Spleen (tissue), 11 donors: ENCODE data around the gene BNC2. TPM values are rescaled to one million over a fixed set of nuclear protein-coding genes. Genes with fewer than 3 reads are reported as not detected.

ENCODE experiments used
- DNase-seq: peaks from one replicate; pipeline ENCODE4 v3.0.0-alpha.2; 2020
- H3K27ac ChIP-seq, 8 donors: fragments of 200-600 bp; sonication (generic) in 7 of 8; 1 replicate in 4 of 8; 2 replicates in 4 of 8; pipeline versions ENCODE4 v1.5.0 to v1.8.0; 2016 to 2021; ENCODE audit warnings: inconsistent platforms in 4 of 8, mild to moderate bottlenecking in 4 of 8, moderate library complexity in 1 of 8
- H3K27me3 ChIP-seq, 7 donors: fragments of 200-600 bp; sonication (generic) in 6 of 7; replicated peaks in 1 of 7; 1 replicate in 4 of 7; 2 replicates in 3 of 7; pipeline versions ENCODE4 v1.5.0 to v1.8.0; 2016 to 2021; ENCODE audit warnings: inconsistent platforms in 3 of 7, mild to moderate bottlenecking in 1 of 7
- H3K36me3 ChIP-seq, 6 donors: fragments of 200-600 bp; sonication (generic) in 5 of 6; 1 replicate in 4 of 6; 2 replicates in 2 of 6; pipeline versions ENCODE4 v1.5.0 to v1.8.0; 2016 to 2021; ENCODE audit warnings: inconsistent platforms in 2 of 6
- H3K4me1 ChIP-seq, 6 donors: fragments of 200-600 bp; sonication (generic) in 5 of 6; 1 replicate in 3 of 6; 2 replicates in 3 of 6; pipeline versions ENCODE4 v1.5.0 to v1.8.0; 2016 to 2021; ENCODE audit warnings: inconsistent platforms in 3 of 6
- H3K4me3 ChIP-seq, 8 donors: fragments of 200-600 bp; sonication (generic) in 7 of 8; 1 replicate in 4 of 8; 2 replicates in 4 of 8; pipeline versions ENCODE4 v1.5.0 to v1.8.0; 2016 to 2021; ENCODE audit warnings: inconsistent platforms in 4 of 8, mild to moderate bottlenecking in 4 of 8, moderate library complexity in 2 of 8
- H3K9me3 ChIP-seq, 8 donors: fragments of 200-600 bp; sonication (generic) in 7 of 8; 1 replicate in 4 of 8; 2 replicates in 4 of 8; pipeline versions ENCODE4 v1.5.0 to v1.8.0; 2016 to 2021; ENCODE audit warnings: inconsistent platforms in 4 of 8
- POLR2A ChIP-seq, 3 donors: fragments of 450-650 bp; IDR thresholded peaks; one replicate each; pipeline ENCODE4 v1.5.1; 2017; ENCODE audit warnings: antibody characterized with exemption in 3 of 3, mild to moderate bottlenecking in 1 of 3
- POLR2AphosphoS5 ChIP-seq, 3 donors: sonication (generic); formaldehyde crosslinking; IDR thresholded peaks; one replicate each; pipeline ENCODE4 v1.5.1; 2017; ENCODE audit warnings: antibody characterized with exemption in 3 of 3
- WGBS, 5 donors: extraction: QIAGEN DNeasy Blood & Tissue Kit in 3 of 5; methylation state at CpG; one replicate each; pipeline versions ENCODE4 v1.1.5 to v1.1.7; 2013 to 2018; 5-methylcytosine and 5-hydroxymethylcytosine counted together
- intact Hi-C: fragments of 100-400 bp; cut with DNase I; formaldehyde crosslinking; loops from one replicate; pipeline ENCODE4 v1.15.0; 2023; ENCODE audit warnings: low total_unique reads
- polyA plus RNA-seq, 3 donors: library from polyadenylated mRNA; stranded (reverse); fragments of 200-250 nt; gene quantifications; one replicate each; pipeline ENCODE4 v1.2.1, GENCODE V29; 2013
- total RNA-seq, 7 donors: library from RNA; depleted of rRNA in 3 of 7; stranded (reverse); fragments of >200 nt in 3 of 7; fragmentation: NEBNext Ultra II Directional in 4 of 7; extraction: Animal tissue kit (Norgen Biotek cat#: 25700) in 4 of 7; gene quantifications; one replicate each; pipeline versions ENCODE4 v1.1.0 to v1.2.1, GENCODE V29; 2016 to 2021
- TF ChIP-seq, protein P1 (sequence below), 11 experiments: fragments of 200-600 bp in 7 of 11; fragments of 450-650 bp in 4 of 11; sonication (generic) in 4 of 11; IDR thresholded peaks in 8 of 11; conservative IDR thresholded peaks in 3 of 11; 1 replicate in 7 of 11; 2 replicates in 4 of 11; pipeline versions ENCODE4 v1.4.0 to v1.8.0; 2016 to 2021; ENCODE audit warnings: antibody characterized with exemption in 11 of 11, inconsistent platforms in 4 of 11, mild to moderate bottlenecking in 1 of 11
- donor health status: healthy with polysubstance abuse.
- donor health status: DM: no; HTN: no; CAD: no; lungs with moderate emphysema.
- donor health status: DM: no; HTN: no; CAD: no.
- donor health status: Bipolar disorder and iron deficiency.
- donor health status: healthy.
- donor health status: DM: no; HTN: no; CAD: no.
- donor health status: DM: yes; HTN: yes; CAD: no.

Gene BNC2
- total and polyA plus RNA-seq, 10 donors = 0.07 to 4.3 (median 1.3) TPM

DNA sequence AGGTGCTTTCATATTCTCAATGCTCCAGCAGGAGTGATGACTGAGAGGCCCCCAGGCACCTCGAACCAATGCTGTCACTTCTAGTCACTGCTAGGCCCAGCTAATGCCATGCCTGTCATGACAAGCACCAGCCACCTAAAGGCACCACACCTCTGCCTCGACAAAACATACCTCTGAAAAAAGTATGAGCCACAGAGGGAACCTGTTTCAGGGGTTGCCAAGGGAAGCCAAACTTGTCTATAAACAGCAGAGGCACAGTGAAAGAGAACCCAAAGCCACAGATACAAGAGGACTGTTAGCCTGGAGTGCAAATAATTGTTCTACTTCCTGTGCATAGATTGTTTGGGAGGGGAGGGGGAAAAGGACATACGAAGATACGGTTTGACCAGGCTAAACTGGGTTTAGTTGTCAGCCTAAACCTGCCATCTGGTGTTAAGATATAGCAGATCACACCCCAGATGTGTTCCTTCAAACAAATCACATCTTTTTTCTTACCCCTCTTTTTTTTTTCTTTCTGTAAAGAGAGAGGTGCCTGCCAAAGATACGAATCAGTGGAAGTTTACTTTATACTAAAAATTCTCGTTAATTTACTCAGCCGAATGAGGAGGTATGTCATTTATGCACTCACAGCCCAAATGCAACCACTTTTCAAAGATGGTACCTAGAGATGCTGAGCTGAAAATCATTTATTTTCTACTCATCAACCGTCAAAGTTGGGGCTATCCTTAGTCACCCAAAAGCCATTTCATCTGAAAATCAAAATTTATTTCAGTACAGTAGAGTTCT, 45.7 kb downstream of the BNC2 start:
- DNase-seq = no peak
- TF ChIP-seq, protein P1, sequence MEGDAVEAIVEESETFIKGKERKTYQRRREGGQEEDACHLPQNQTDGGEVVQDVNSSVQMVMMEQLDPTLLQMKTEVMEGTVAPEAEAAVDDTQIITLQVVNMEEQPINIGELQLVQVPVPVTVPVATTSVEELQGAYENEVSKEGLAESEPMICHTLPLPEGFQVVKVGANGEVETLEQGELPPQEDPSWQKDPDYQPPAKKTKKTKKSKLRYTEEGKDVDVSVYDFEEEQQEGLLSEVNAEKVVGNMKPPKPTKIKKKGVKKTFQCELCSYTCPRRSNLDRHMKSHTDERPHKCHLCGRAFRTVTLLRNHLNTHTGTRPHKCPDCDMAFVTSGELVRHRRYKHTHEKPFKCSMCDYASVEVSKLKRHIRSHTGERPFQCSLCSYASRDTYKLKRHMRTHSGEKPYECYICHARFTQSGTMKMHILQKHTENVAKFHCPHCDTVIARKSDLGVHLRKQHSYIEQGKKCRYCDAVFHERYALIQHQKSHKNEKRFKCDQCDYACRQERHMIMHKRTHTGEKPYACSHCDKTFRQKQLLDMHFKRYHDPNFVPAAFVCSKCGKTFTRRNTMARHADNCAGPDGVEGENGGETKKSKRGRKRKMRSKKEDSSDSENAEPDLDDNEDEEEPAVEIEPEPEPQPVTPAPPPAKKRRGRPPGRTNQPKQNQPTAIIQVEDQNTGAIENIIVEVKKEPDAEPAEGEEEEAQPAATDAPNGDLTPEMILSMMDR (IDR thresholded peaks at IDR 0.05 in 8 of 11, conservative IDR thresholded peaks at IDR 0.05 in 3 of 11) = no peak
- TF ChIP-seq POLR2AphosphoS5 (IDR thresholded peaks at IDR 0.05) = no peak
- TF ChIP-seq POLR2A (IDR thresholded peaks at IDR 0.05) = no peak
- Histone ChIP-seq H3K9me3 (peaks cover 0 to 3% (median 0%) of the 10 kb centered on the region in 8 donors), H3K4me1 (peaks cover 0 to 6% (median 0%) of the 10 kb centered on the region in 6 donors), H3K4me3 (no peak overlapping the region), H3K27ac (no peak overlapping the region), H3K27me3 (peaks cover 0 to 21% (median 4%) of the 10 kb centered on the region in 7 donors), H3K36me3 (no peaks in the 10 kb centered on the region)
- intact Hi-C loops = no loop called here
- WGBS, 5 donors = 62 to 72% (median 69%) methylated on average over 8 of the region's 8 CpGs

DNA sequence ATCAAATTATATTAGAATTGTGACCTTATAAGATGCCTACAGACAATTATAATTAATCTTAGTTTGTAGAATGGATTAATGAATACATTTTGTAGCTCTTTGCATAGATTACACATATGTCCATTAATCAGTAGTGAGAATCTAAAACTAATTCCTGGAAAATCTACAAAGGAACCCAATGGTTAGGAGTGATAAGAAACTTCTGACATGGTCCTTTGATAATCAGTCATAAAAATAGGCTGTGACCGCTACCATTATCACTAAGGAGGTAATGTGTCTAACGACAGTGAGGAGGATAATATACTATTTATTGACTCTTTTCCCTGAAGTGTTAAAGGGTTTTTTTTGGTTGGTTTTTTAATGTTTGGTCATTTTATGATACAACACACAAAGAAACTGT, 46.6 kb downstream of the BNC2 start:
- WGBS, 5 donors = 63 to 83% (median 80%) methylated on average over 2 of the region's 2 CpGs
- DNase-seq = no peak
- Histone ChIP-seq H3K9me3 (peaks cover 0 to 2% (median 0%) of the 10 kb centered on the region in 8 donors), H3K4me3 (no peak overlapping the region), H3K27ac (no peak overlapping the region), H3K27me3 (peaks cover 0 to 16% (median 3%) of the 10 kb centered on the region in 7 donors), H3K4me1 (peaks cover 0 to 2% (median 0%) of the 10 kb centered on the region in 6 donors), H3K36me3 (no peaks in the 10 kb centered on the region)
- intact Hi-C loops = no loop called here
- TF ChIP-seq POLR2A (IDR thresholded peaks at IDR 0.05) (no peak), POLR2AphosphoS5 (IDR thresholded peaks at IDR 0.05) (no peak)
- TF ChIP-seq, protein P1 (IDR thresholded peaks at IDR 0.05 in 8 of 11, conservative IDR thresholded peaks at IDR 0.05 in 3 of 11) = no peak

DNA sequence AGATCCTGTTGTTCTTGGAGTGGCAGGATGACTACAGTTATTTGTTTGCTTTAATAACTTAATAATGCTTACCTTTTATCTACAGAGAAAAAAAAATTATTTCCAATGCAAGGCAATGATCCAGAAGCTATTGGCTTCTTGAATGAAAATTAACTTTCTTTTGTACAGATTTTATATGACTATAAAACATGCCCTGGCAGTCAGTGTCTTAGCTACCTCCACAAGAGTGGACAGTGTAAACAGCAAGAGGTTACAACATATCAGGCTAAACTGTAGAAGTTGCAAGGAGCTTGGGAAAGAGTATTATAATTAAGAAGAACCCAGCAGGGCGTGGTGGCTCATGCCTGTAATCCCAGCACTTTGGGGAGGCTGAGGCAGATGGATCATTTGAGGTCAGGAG, 49.1 kb downstream of the BNC2 start:
- Histone ChIP-seq H3K4me1 (no peaks in the 10 kb centered on the region), H3K4me3 (no peak overlapping the region), H3K36me3 (no peaks in the 10 kb centered on the region), H3K27me3 (no peaks in the 10 kb centered on the region), H3K27ac (no peak overlapping the region), H3K9me3 (no peaks in the 10 kb centered on the region)
- intact Hi-C loops = no loop called here
- TF ChIP-seq, protein P1 (IDR thresholded peaks at IDR 0.05 in 8 of 11, conservative IDR thresholded peaks at IDR 0.05 in 3 of 11) = no peak
- TF ChIP-seq POLR2A (IDR thresholded peaks at IDR 0.05) (no peak), POLR2AphosphoS5 (IDR thresholded peaks at IDR 0.05) (no peak)
- no peak for DNase-seq
- WGBS, 5 donors = 61 to 89% (median 80%) methylated on average over 1 of the region's 1 CpG

DNA sequence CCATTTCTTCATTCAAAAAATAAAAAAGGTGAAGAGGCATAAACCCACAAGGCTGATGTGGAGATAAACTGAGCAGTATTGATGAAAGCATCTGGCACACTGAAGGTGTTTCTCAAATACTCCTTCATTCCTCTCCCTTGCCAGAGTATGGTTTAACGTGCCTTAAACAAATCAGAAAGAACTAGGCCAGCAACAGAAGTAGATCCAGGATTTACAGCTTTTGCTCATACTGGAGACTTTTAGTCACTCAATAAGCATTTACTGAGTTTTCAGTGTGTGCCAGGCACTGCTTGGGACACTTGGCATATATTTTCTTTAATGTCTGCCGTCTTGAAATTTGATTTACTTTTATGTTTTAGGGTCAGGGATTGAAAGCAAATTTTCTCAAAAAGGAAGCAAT, 53.0 kb downstream of the BNC2 start:
- intact Hi-C loops = loop anchor here (10.0 kb wide), 1 partner anchor 53 kb away; no protein-coding TSS in a partner anchor
- H3K9me3 ChIP-seq = no peaks in the 10 kb centered on the region
- 78 to 83% (median 81%) methylated on average over 2 of the region's 2 CpGs for WGBS, 5 donors
- DNase-seq = no peak
- no peaks in the 10 kb centered on the region for H3K36me3 ChIP-seq
- TF ChIP-seq, protein P1 (IDR thresholded peaks at IDR 0.05 in 8 of 11, conservative IDR thresholded peaks at IDR 0.05 in 3 of 11) = no peak
- TF ChIP-seq POLR2A (IDR thresholded peaks at IDR 0.05) (no peak), POLR2AphosphoS5 (IDR thresholded peaks at IDR 0.05) (no peak)
- no peaks in the 10 kb centered on the region for H3K27me3 ChIP-seq
- no peak overlapping the region for H3K27ac ChIP-seq
- no peaks in the 10 kb centered on the region for H3K4me1 ChIP-seq
- no peak overlapping the region for H3K4me3 ChIP-seq
